Testis (tissue), 3 donors: ENCODE results near the gene SEPHS1. TPM values are rescaled to one million over a fixed set of nuclear protein-coding genes. Genes with fewer than 3 reads are reported as not detected.
"Not testable (repeated sequence)": the region's sequence is repeated elsewhere in the genome, so short reads cannot be mapped to it uniquely, and the experiment has no call there.

Experiments used
- DNase-seq: peaks from one replicate; pipeline ENCODE4 v3.0.0-alpha.2; 2019
- H3K27ac ChIP-seq, 2 donors: fragments of 200-600 bp; sonication (generic); one replicate each; pipeline ENCODE4 v1.5.1; 2019
- H3K27me3 ChIP-seq: fragments of 200-600 bp; sonication (generic); one replicate; pipeline ENCODE4 v1.5.1; 2019
- H3K36me3 ChIP-seq: fragments of 200-600 bp; sonication (generic); one replicate; pipeline ENCODE4 v1.5.1; 2017; ENCODE audit warnings: low read depth; ENCODE audit errors: missing control alignments
- H3K4me1 ChIP-seq: fragments of 200-600 bp; sonication (generic); one replicate; pipeline ENCODE4 v1.5.1; 2019
- H3K4me3 ChIP-seq, 2 donors: fragments of 200-600 bp; sonication (generic); one replicate each; pipeline ENCODE4 v1.5.1; 2017 to 2019
- H3K9me3 ChIP-seq: fragments of 200-600 bp; sonication (generic); one replicate; pipeline ENCODE4 v1.5.1; 2017
- POLR2A ChIP-seq: fragments of 450-650 bp; IDR thresholded peaks from one replicate; pipeline ENCODE4 v1.6.1; 2017; ENCODE audit warnings: antibody characterized with exemption, mild to moderate bottlenecking, moderate library complexity
- WGBS, 2 donors: methylation state at CpG; one replicate each; pipeline ENCODE4 v1.1.5; 2018; 5-methylcytosine and 5-hydroxymethylcytosine counted together
- intact Hi-C: fragments of 100-400 bp; cut with DNase I; formaldehyde crosslinking; loops from one replicate; pipeline ENCODE4 v1.15.1; 2023; ENCODE audit warnings: low total_unique reads
- polyA plus RNA-seq: library from polyadenylated mRNA; stranded (reverse); fragments of 350-450 nt; fragmentation: Illumina TruSeq; extraction: RNeasy Lipid Tissue Mini Kit (QIAGEN cat#74804); gene quantifications from one replicate; pipeline ENCODE4 v1.2.3, GENCODE V29; 2014; ENCODE audit warnings: low read depth, low replicate concordance; ENCODE audit not compliant: insufficient read depth
- total RNA-seq, 2 donors: library from RNA; depleted of rRNA; stranded (reverse); fragments of >200 nt; gene quantifications; one replicate each; pipeline ENCODE4 v1.2.3, GENCODE V29; 2016
- TF ChIP-seq, protein P1 (sequence below), 3 experiments: fragments of 450-650 bp in 2 of 3; fragments of 200-600 bp in 1 of 3; sonication (generic) in 1 of 3; IDR thresholded peaks; one replicate each; pipeline ENCODE4 v1.5.1; 2016 to 2019; ENCODE audit warnings: antibody characterized with exemption in 3 of 3, mild to moderate bottlenecking in 2 of 3, moderate library complexity in 1 of 3

SEPHS1 gene
- total and polyA plus RNA-seq, 3 donors from 2014 or later = 31.1 to 48.3 (median 41.7) TPM

DNA sequence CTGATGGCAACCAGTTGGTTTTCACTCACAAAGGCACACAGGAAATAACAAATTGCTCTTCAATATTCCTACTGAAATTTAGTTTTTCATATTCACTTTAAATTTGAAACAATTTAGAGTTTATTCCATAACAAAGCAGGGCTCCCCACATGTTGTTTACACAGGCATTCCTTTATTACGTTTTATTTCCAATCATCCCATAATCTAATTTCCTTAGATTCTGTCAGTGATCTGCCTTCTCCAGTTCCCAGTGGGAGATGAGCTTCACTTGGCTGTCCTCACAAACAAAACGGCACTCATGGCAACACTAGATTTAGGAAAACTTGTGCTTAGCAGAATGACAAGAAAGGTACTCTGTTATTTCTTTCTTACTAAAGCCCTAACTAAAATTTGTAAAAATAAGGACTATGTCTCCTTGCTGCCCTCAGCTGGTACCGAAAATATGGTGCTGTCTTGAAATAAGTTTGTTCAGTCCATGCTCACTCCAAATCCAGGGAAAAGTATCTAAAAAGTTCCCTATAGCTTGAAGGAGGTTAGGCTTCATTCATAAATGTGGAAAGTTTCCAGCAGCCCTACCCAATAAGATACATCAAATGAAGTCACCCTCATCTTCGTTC lies 71.2 kb downstream of the SEPHS1 start:
- H3K4me1 ChIP-seq = no peaks in the 10 kb centered on the region
- H3K27ac ChIP-seq = no peak overlapping the region
- DNase-seq = peak; percentile 20
- TF ChIP-seq, protein P1, sequence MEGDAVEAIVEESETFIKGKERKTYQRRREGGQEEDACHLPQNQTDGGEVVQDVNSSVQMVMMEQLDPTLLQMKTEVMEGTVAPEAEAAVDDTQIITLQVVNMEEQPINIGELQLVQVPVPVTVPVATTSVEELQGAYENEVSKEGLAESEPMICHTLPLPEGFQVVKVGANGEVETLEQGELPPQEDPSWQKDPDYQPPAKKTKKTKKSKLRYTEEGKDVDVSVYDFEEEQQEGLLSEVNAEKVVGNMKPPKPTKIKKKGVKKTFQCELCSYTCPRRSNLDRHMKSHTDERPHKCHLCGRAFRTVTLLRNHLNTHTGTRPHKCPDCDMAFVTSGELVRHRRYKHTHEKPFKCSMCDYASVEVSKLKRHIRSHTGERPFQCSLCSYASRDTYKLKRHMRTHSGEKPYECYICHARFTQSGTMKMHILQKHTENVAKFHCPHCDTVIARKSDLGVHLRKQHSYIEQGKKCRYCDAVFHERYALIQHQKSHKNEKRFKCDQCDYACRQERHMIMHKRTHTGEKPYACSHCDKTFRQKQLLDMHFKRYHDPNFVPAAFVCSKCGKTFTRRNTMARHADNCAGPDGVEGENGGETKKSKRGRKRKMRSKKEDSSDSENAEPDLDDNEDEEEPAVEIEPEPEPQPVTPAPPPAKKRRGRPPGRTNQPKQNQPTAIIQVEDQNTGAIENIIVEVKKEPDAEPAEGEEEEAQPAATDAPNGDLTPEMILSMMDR (IDR thresholded peaks at IDR 0.05) = peak in 2 of 3 experiments; percentile 9 to 10
- TF ChIP-seq POLR2A = no peak
- intact Hi-C loops = no loop called here
- 44 to 56% methylated on average over 4 of the region's 4 CpGs for WGBS, 2 donors
- no peak overlapping the region for H3K4me3 ChIP-seq
- H3K36me3 ChIP-seq = no peaks in the 10 kb centered on the region
- no peaks in the 10 kb centered on the region for H3K27me3 ChIP-seq
- no peaks in the 10 kb centered on the region for H3K9me3 ChIP-seq

GRCh38 chr10:13276146-13276545 lies 71.9 kb downstream of the SEPHS1 start:
- H3K4me1 ChIP-seq, H3K27me3 ChIP-seq, intact Hi-C loops, H3K36me3 ChIP-seq, DNase-seq, H3K27ac ChIP-seq, H3K4me3 ChIP-seq, H3K9me3 ChIP-seq: not testable (repeated sequence)
- 88% methylated on average over 11 of the region's 11 CpGs for WGBS, 2 donors

GRCh38 chr10:13272164-13272571 lies 75.9 kb downstream of the SEPHS1 start:
- TF ChIP-seq POLR2A = no peak
- TF ChIP-seq, protein P1 (IDR thresholded peaks at IDR 0.05) = no peak
- Histone ChIP-seq H3K9me3 (no peaks in the 10 kb centered on the region), H3K27me3 (no peaks in the 10 kb centered on the region), H3K36me3 (no peaks in the 10 kb centered on the region), H3K4me1 (no peaks in the 10 kb centered on the region), H3K27ac (no peak overlapping the region), H3K4me3 (no peak overlapping the region)
- 38 to 53% methylated on average over 9 to 12 of the region's 12 CpGs for WGBS, 2 donors
- peak; percentile 55 for DNase-seq
- intact Hi-C loops = no loop called here

DNA sequence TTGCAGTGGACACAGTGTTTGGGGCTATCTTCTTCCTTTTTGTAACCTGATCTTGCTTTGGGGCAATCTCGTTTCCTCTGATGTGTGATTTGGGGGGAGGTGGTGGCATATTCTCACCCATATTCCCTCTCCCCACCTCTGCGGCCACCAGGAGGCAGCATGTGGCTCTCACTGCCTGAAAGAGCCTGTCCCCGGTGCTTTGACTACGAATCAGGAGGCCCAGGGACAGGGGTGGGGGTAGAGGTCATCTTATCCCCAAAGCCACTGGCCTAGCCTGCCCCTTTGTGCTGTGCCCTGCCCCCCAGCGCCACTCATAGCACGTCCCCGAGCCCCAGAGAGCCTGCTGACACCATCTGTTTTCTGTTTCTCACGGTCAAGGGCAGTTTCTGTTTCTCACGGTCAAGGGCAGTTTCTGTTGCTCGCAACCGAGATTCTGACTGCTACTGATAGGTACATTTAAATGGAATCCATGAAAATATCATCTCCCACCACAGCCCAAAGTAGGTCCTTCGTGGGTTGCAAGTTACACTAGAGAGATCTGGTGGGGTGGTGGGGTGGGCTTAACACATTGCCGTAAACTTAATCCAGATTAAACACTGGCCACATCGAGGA lies 76.4 kb downstream of the SEPHS1 start:
- Histone ChIP-seq H3K27ac (no peak overlapping the region), H3K9me3 (no peaks in the 10 kb centered on the region), H3K27me3 (no peaks in the 10 kb centered on the region), H3K4me1 (no peaks in the 10 kb centered on the region), H3K36me3 (no peaks in the 10 kb centered on the region), H3K4me3 (no peak overlapping the region)
- 44 to 49% methylated on average over 13 to 14 of the region's 14 CpGs for WGBS, 2 donors
- intact Hi-C loops = no loop called here
- peak; percentile 53 for DNase-seq
- TF ChIP-seq, protein P1 (IDR thresholded peaks at IDR 0.05) = peak in 1 of 3 experiments; percentile 32
- TF ChIP-seq POLR2A = no peak

- intact Hi-C loops = no loop called here
- TF ChIP-seq POLR2A = no peak
- TF ChIP-seq, protein P1 (IDR thresholded peaks at IDR 0.05) = no peak
- Histone ChIP-seq H3K4me3 (no peak overlapping the region), H3K4me1 (no peaks in the 10 kb centered on the region), H3K27me3 (no peaks in the 10 kb centered on the region), H3K9me3 (no peaks in the 10 kb centered on the region), H3K36me3 (no peaks in the 10 kb centered on the region), H3K27ac (no peak overlapping the region)
- no peak for DNase-seq
- 85 to 86% methylated on average over 9 of the region's 9 CpGs for WGBS, 2 donors
Observed at GRCh38 chr10:13270877-13271551, 77.1 kb downstream of the SEPHS1 start.
